ENCODE results near the gene PRSS50.

The PRSS50 gene

DNA sequence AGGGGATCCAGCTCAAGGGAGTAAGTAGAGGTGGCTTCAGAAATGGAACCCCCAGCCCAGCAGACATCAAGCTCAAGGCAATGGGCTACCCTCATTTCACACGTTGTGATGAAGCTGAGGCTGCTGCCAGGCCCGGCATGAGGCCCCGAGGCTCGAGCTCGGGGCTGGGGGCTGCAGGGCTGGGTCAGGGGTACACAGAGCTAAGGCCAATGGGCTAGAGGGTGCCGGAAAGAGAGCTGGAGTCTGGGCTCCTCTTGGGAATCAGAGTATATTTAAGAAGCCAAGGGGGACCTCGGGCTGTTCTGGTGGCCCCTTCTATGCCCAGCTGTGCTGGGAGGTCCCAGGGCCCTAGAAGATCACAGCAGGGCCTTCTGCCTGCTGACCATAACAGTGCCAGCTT, 7.4 kb downstream of the PRSS50 start:
- Histone ChIP-seq H3K4me3 (ENCODE audit: low read length) (no peak overlapping the region), H3K36me3 (ENCODE audit: control insufficient read depth, low read length) (no peaks in the 10 kb centered on the region), H3K4me1 (ENCODE audit: control insufficient read depth, low read length) (no peaks in the 10 kb centered on the region), H3K9me3 (ENCODE audit: control insufficient read depth, insufficient read depth, low read length) (no peaks in the 10 kb centered on the region), H4K20me1 (ENCODE audit: control insufficient read depth, insufficient read depth, low read depth, low read length) (no peaks in the 10 kb centered on the region), H3K9me2 (replicated peaks; ENCODE audit: control insufficient read depth, low read length) (no peaks in the 10 kb centered on the region), H3F3A (ENCODE audit: control insufficient read depth, insufficient read depth) (no peaks in the 10 kb centered on the region), H3K79me2 (ENCODE audit: control insufficient read depth, low read length) (no peaks in the 10 kb centered on the region), H3K27ac (ENCODE audit: low read depth, low read length) (no peak overlapping the region), H3K27me3 (ENCODE audit: control insufficient read depth, low read length) (no peaks in the 10 kb centered on the region), H3K4me2 (ENCODE audit: low read length) (no peak overlapping the region)
- no peak for TF ChIP-seq EZH2phosphoT487 (IDR thresholded peaks at IDR 0.05; ENCODE audit: borderline replicate concordance, low read length)
- no peak for TF ChIP-seq CTCF (IDR thresholded peaks at IDR 0.05; ENCODE audit: low read depth, low read length, poor library complexity, severe bottlenecking)

DNA sequence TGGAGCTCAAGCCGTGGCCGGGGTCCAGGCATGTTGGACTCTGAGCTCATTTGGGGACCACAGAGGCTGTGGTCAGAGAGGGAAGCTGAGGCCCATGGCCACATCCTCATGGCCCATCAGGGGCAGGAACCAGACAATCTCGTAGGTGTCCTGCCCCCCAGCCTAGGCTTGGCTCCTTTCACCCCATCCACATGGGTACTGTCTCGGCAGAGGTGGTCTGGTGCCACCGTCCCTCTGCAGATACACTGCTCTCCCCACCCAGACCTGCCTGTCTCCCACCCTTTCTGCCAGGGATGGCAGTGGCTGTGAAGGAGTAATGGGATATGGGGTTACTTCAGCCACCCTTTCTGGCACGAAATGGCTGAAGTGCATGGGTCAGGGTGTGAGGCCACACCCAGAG, 7.9 kb downstream of the PRSS50 start:
- H3K36me3 ChIP-seq (ENCODE audit: control insufficient read depth, low read length) = no peaks in the 10 kb centered on the region
- no peaks in the 10 kb centered on the region for H3K79me2 ChIP-seq (ENCODE audit: control insufficient read depth, low read length)
- no peaks in the 10 kb centered on the region for H3K9me2 ChIP-seq (replicated peaks; ENCODE audit: control insufficient read depth, low read length)
- no peak overlapping the region for H3K4me2 ChIP-seq (ENCODE audit: low read length)
- H3K27ac ChIP-seq (ENCODE audit: low read depth, low read length) = no peak overlapping the region
- no peak overlapping the region for H3K4me3 ChIP-seq (ENCODE audit: low read length)
- H3K9me3 ChIP-seq (ENCODE audit: control insufficient read depth, insufficient read depth, low read length) = no peaks in the 10 kb centered on the region
- no peaks in the 10 kb centered on the region for H3F3A ChIP-seq (ENCODE audit: control insufficient read depth, insufficient read depth)
- no peaks in the 10 kb centered on the region for H3K27me3 ChIP-seq (ENCODE audit: control insufficient read depth, low read length)
- TF ChIP-seq EZH2phosphoT487 (IDR thresholded peaks at IDR 0.05; ENCODE audit: borderline replicate concordance, low read length) = no peak
- no peak for TF ChIP-seq CTCF (IDR thresholded peaks at IDR 0.05; ENCODE audit: low read depth, low read length, poor library complexity, severe bottlenecking)
- no peaks in the 10 kb centered on the region for H4K20me1 ChIP-seq (ENCODE audit: control insufficient read depth, insufficient read depth, low read depth, low read length)
- H3K4me1 ChIP-seq (ENCODE audit: control insufficient read depth, low read length) = no peaks in the 10 kb centered on the region

GRCh38 chr3:46709157-46709654, 8.5 kb downstream of the PRSS50 start:
- no peaks in the 10 kb centered on the region for H3K9me3 ChIP-seq (ENCODE audit: control insufficient read depth, insufficient read depth, low read length)
- H3K4me2 ChIP-seq (ENCODE audit: low read length) = no peak overlapping the region
- H4K20me1 ChIP-seq (ENCODE audit: control insufficient read depth, insufficient read depth, low read depth, low read length) = no peaks in the 10 kb centered on the region
- TF ChIP-seq CTCF (IDR thresholded peaks at IDR 0.05; ENCODE audit: low read depth, low read length, poor library complexity, severe bottlenecking) = no peak
- no peak overlapping the region for H3K4me3 ChIP-seq (ENCODE audit: low read length)
- no peaks in the 10 kb centered on the region for H3K79me2 ChIP-seq (ENCODE audit: control insufficient read depth, low read length)
- no peaks in the 10 kb centered on the region for H3K4me1 ChIP-seq (ENCODE audit: control insufficient read depth, low read length)
- no peak overlapping the region for H3K27ac ChIP-seq (ENCODE audit: low read depth, low read length)
- no peaks in the 10 kb centered on the region for H3K9me2 ChIP-seq (replicated peaks; ENCODE audit: control insufficient read depth, low read length)
- H3F3A ChIP-seq (ENCODE audit: control insufficient read depth, insufficient read depth) = no peaks in the 10 kb centered on the region
- no peaks in the 10 kb centered on the region for H3K36me3 ChIP-seq (ENCODE audit: control insufficient read depth, low read length)
- no peaks in the 10 kb centered on the region for H3K27me3 ChIP-seq (ENCODE audit: control insufficient read depth, low read length)
